Measurements from ENCODE around the gene PCTP.

The PCTP gene

DNA sequence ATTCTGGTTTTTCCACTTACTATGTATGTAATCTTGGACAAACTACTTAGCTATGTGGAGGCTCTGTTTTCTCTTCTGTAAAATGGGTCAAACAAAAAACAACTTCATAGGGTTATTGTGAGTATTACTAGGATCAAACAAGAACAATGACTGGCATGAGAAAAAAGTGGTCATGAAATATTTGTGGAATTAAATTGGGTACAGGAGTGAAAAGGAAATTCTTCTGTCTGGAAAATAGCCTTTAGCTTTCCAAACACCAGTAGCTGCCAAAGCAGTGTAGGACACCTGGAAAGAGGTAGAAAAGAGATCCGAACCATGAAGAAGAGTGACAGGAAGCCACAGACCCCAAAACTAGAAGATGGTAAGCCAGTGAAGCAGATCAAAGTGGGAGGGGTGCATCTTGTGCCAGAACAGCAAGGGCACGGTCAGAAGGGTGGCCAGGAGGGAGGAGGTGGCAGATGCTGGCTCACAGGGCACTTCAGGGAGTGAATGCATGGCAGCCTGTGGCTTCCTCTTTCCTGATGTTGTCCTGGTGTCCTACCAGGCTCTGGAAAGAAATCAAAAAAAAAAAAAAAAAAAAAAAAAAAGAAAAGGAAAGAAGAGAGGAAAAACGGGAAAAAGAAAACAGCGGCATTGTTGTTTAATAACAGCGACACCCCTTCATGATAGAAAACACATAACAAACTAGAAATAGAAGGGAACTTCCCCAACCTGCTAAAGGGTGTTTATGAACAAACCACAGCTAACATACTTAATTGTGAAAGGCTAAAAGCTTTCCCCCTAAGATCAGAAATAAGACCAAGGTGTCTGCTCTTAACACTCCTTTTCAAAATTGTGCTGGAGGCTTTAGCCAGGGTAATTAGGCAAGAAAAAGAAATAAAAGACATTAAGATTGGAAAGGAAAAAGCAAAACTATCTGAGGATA, 67.9 kb downstream of the PCTP start:
- no peak overlapping the region for H3K4me3 ChIP-seq (replicated peaks; ENCODE audit: low read depth, low read length)
- TF ChIP-seq CTCF (IDR thresholded peaks at IDR 0.05; ENCODE audit: low read length, missing control alignments), result no peak
- DNase-seq (ENCODE audit: low read depth), result no peak

DNA sequence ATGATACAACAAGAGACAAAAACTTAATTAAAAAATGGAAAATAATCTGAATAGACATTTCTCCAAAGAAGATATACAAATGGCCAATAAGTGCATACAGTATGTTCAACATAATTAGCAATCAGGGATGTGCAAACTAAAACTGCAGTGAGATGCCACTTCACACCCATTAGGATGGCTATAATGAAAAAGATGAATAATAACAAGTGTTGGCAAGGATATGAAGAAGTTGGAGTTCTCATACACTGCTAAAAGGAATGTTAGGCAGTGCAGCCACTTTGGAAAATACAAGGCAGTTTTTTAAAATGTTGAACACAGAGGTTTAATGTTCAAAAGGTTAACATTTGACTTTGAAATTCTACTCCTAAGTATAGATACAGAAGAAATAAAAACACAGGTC, 69.8 kb downstream of the PCTP start:
- no peak for TF ChIP-seq CTCF (IDR thresholded peaks at IDR 0.05; ENCODE audit: low read length, missing control alignments)
- DNase-seq (ENCODE audit: low read depth), result no peak
- no peak overlapping the region for H3K4me3 ChIP-seq (replicated peaks; ENCODE audit: low read depth, low read length)

- no peak for TF ChIP-seq CTCF (IDR thresholded peaks at IDR 0.05; ENCODE audit: low read length, missing control alignments)
- H3K4me3 ChIP-seq (replicated peaks; ENCODE audit: low read depth, low read length), result no peak overlapping the region
- DNase-seq (ENCODE audit: low read depth), result no peak
Observed at GRCh38 chr17:55822028-55822427, 71.2 kb downstream of the PCTP start.

- TF ChIP-seq CTCF (IDR thresholded peaks at IDR 0.05; ENCODE audit: low read length, missing control alignments), result peak; percentile 12
- no peak for DNase-seq (ENCODE audit: low read depth)
- no peak overlapping the region for H3K4me3 ChIP-seq (replicated peaks; ENCODE audit: low read depth, low read length)
Observed at GRCh38 chr17:55825213-55825612, 74.4 kb downstream of the PCTP start.
